ENCODE measurements around the gene ERGIC2.
"Not testable (repeated sequence)": the region's sequence is repeated elsewhere in the genome, so short reads cannot be mapped to it uniquely, and the experiment has no call there.

- not testable (repeated sequence) for TF ChIP-seq PAWR (CRISPR knock-in tag; IDR thresholded peaks at IDR 0.05; ENCODE audit: borderline replicate concordance); FOXP1 (IDR thresholded peaks at IDR 0.05); FOXP1 (CRISPR knock-in tag; IDR thresholded peaks at IDR 0.05); SIN3A (IDR thresholded peaks at IDR 0.05; ENCODE audit: borderline replicate concordance, low read depth, low read length); POLR2AphosphoS2 (IDR thresholded peaks at IDR 0.05; ENCODE audit: low read depth, low read length); ZBTB42 (CRISPR knock-in tag; IDR thresholded peaks at IDR 0.05); POLR2A (IDR thresholded peaks at IDR 0.05; ENCODE audit: insufficient read depth in 1 of 2, low read depth in 2 of 2, low read length in 2 of 2); CAMTA2 (CRISPR knock-in tag; IDR thresholded peaks at IDR 0.05; ENCODE audit: borderline replicate concordance); ZBTB7A (CRISPR knock-in tag; IDR thresholded peaks at IDR 0.05)
Observed at GRCh38 chr12:29290475-29290874, 90.5 kb downstream of the ERGIC2 start.

Measured in HepG2 (cell line).